WTC11 (cell line): ENCODE measurements around the gene CABP2.

ENCODE experiments used
- ATF1 ChIP-seq: sonication (generic); formaldehyde crosslinking; IDR thresholded peaks from 2 replicates; pipeline ENCODE4 v1.8.1; 2023; ENCODE audit warnings: mild to moderate bottlenecking, moderate library complexity, missing genetic modification reagents
- CTCF ChIP-seq: fragments of 200-600 bp; IDR thresholded peaks from 2 replicates; pipeline ENCODE4 v1.8.0; 2022; ENCODE audit warnings: antibody characterized with exemption
- E2F4 ChIP-seq: sonication (generic); formaldehyde crosslinking; IDR thresholded peaks from 2 replicates; pipeline ENCODE4 v1.8.1; 2022; ENCODE audit warnings: low read depth, mild to moderate bottlenecking, moderate library complexity, missing genetic modification reagents, borderline replicate concordance
- EMX1 ChIP-seq: fragments of 250-450 bp; sonication (Bioruptor Pico); IDR thresholded peaks from 2 replicates; pipeline ENCODE4 v1.8.0; 2021; ENCODE audit warnings: mild to moderate bottlenecking
- GRHL2 ChIP-seq: fragments of 250-450 bp; sonication (Bioruptor Pico); IDR thresholded peaks from 2 replicates; pipeline ENCODE4 v1.8.0; 2022; ENCODE audit warnings: mild to moderate bottlenecking, moderate library complexity; ENCODE audit not compliant: insufficient replicate concordance, severe bottlenecking
- IRF2 ChIP-seq: sonication (generic); formaldehyde crosslinking; IDR thresholded peaks from 2 replicates; pipeline ENCODE4 v1.8.0; 2022; ENCODE audit warnings: low read depth, missing genetic modification reagents, borderline replicate concordance
- NR2C2 ChIP-seq: sonication (generic); formaldehyde crosslinking; IDR thresholded peaks from 2 replicates; pipeline ENCODE4 v1.8.0; 2022; ENCODE audit warnings: mild to moderate bottlenecking, missing genetic modification reagents
- RELA ChIP-seq: sonication (generic); formaldehyde crosslinking; IDR thresholded peaks from 2 replicates; pipeline ENCODE4 v1.8.1; 2022; ENCODE audit warnings: missing genetic modification reagents, mild to moderate bottlenecking, borderline replicate concordance
- ZNF263 ChIP-seq: sonication (generic); formaldehyde crosslinking; IDR thresholded peaks from 2 replicates; pipeline ENCODE4 v1.8.1; 2022; ENCODE audit warnings: low read depth, mild to moderate bottlenecking, moderate library complexity, missing genetic modification reagents

GRCh38 chr11:67561971-67562619 lies 38.8 kb upstream of the CABP2 start:
- TF ChIP-seq CTCF (no peak), ATF1 (CRISPR knock-in tag) (no peak), GRHL2 (CRISPR knock-in tag) (no peak), IRF2 (CRISPR knock-in tag) (no peak), ZNF263 (CRISPR knock-in tag) (no peak), RELA (no peak), E2F4 (CRISPR knock-in tag) (no peak), EMX1 (CRISPR knock-in tag) (no peak), NR2C2 (CRISPR knock-in tag) (no peak)
